Mononuclear cell (primary cell): ENCODE measurements around the gene FOCAD. TPM values are rescaled to one million over a fixed set of nuclear protein-coding genes. Genes with fewer than 3 reads are reported as not detected.
"Not testable (repeated sequence)": the region's sequence is repeated elsewhere in the genome, so short reads cannot be mapped to it uniquely, and the experiment has no call there.

ENCODE experiments used
- H3K27me3 ChIP-seq: 2 replicates; pipeline ENCODE4 v1.6.0; 2011; ENCODE audit warnings: low read length, control low read depth; ENCODE audit not compliant: insufficient read depth
- H3K4me1 ChIP-seq: 2 replicates; pipeline ENCODE4 v1.5.1; 2011; ENCODE audit warnings: mild to moderate bottlenecking, low read length, control low read depth; ENCODE audit not compliant: insufficient read depth
- H3K4me3 ChIP-seq: 2 replicates; pipeline ENCODE4 v1.5.1; 2011; ENCODE audit warnings: mild to moderate bottlenecking, low read length, moderate library complexity
- H3K9me3 ChIP-seq: 2 replicates; pipeline ENCODE4 v1.5.1; 2011; ENCODE audit warnings: low read depth, mild to moderate bottlenecking, control low read depth, low read length
- total RNA-seq: library from RNA; depleted of rRNA; stranded (reverse); fragments of >200 nt; gene quantifications from one replicate; pipeline ENCODE4 v1.2.3, GENCODE V29; 2012

Gene FOCAD
- total RNA-seq, 1 donor, result 19.0 TPM

DNA sequence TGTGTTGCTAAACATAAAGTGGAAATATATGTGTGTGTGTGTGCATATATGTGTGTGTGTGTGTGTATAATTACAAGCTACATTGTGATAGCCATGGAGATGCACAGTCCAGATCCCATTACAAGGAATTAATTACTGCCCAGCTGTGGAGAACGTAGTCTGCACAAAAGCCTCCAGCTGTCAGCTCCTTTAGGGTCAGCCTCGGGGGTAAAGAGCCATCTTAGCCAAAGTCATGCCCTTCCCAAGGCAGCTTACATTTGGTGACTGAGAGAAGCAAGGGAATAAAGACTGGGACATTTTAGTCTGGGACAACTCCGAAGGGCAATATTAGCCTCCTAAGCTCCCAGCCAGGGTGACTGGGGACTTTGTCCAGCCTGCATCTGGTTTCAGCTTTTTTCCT, 21.9 kb upstream of the FOCAD start:
- Histone ChIP-seq H3K4me3 (no peak overlapping the region), H3K9me3 (no peaks in the 10 kb centered on the region)

DNA sequence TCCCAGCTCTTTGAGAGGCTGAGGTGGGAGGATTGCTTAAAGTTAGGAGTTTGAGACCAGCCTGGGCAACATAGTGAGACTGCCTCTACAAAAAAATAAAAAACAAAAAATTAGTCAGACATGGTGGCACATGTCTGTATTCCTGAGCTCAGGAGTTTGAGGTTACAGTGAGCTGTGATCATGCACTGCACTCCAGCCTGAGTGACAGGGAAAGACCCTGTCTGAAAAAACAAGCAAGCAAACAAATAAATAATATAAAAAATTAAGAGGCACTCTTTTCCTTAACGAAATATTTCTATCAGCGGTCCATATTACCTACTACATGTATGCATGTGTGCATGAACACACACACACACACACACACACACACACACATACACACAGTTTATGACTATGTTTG, 20.9 kb upstream of the FOCAD start:
- peaks cover 6% of the 10 kb centered on the region for H3K4me1 ChIP-seq
- H3K4me3 ChIP-seq, result no peak overlapping the region
- no peaks in the 10 kb centered on the region for H3K27me3 ChIP-seq
- H3K9me3 ChIP-seq, result no peaks in the 10 kb centered on the region

More for the DNA sequence above, 21.9 kb upstream of the FOCAD start:
- Histone ChIP-seq H3K27me3 (no peaks in the 10 kb centered on the region), H3K4me1 (peaks cover 6% of the 10 kb centered on the region)

DNA sequence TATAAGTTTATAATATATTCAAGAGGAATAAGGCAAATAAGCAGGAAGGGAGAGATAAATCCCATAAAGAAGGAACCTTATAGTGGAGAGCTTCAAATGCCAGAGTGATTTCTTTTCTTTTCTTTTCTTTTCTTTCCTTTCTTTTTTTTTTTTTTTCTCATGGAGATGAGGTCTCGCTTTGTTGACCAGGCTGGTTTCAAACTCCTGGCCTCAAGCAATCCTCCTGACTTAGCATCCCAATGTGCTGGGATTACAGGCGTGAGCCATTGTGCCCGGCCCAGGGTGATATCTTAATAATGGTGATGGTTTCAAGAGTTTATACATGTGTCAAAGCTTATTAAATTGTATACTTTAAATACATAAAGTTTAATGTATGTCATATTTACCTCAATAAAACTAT, 19.6 kb upstream of the FOCAD start:
- Histone ChIP-seq H3K9me3 (no peaks in the 10 kb centered on the region), H3K4me3 (no peak overlapping the region), H3K27me3 (no peaks in the 10 kb centered on the region), H3K4me1 (no peaks in the 10 kb centered on the region)

DNA sequence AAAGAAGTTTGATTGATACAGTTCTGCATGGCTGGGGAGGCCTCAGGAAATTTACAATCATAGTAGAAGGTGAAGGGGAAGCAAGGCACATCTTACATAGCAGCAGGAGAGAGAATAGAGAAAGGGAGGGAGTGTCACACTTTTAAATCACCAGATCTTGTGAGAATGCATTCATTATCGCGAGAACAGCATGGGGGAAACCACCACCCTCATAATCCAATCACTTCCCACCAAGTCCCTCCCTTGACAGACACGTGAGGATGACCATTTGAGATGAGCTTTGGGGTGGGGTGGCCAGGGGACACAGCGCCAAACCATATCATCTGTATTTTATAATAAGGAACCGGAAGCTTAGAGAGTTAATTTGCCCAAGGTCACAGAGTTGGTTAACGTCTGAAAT, 13.7 kb upstream of the FOCAD start:
- Histone ChIP-seq H3K4me3 (no peak overlapping the region), H3K9me3 (no peaks in the 10 kb centered on the region), H3K27me3 (no peaks in the 10 kb centered on the region), H3K4me1 (no peaks in the 10 kb centered on the region)

DNA sequence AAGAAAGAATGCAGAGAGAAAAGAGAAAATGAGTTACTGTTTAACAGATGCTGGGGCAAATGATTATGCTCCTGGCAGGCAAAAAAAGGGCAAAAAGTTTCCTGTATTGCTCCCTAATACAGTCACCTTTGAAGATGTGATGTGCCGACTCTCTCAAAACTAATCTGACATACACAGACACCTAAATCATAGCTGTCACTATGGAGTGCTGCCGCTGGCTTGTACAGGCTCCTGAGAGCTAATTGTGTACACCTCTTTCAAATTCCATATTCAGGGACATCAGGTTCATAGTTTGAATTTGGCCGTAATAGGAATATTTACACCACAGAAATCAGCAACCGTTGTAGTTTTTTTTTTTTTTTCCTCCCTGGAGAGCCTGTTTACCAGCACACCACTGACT, 12.4 kb upstream of the FOCAD start:
- Histone ChIP-seq H3K4me1 (no peaks in the 10 kb centered on the region), H3K4me3 (no peak overlapping the region), H3K27me3 (no peaks in the 10 kb centered on the region), H3K9me3 (no peaks in the 10 kb centered on the region)

DNA sequence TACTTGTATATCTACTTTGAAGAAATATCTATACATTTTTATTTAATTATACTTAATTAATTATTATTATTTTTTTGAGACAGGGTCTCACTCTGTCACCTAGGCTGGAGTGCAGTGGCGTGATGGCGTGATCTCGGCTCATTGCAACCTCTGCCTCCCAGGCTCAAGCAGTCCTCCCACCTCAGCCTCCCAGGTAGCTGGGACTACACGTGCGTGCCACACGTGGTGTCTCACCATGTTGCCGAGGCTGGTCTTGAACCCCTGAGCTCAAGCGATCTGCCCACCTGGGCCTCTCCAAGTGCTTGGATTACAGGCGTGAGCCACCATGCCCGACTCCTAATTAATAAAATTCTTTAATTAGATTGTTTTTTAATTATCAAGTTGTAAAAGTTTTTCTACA, 10.5 kb upstream of the FOCAD start:
- not testable (repeated sequence) for H3K4me1 ChIP-seq, H3K9me3 ChIP-seq, H3K27me3 ChIP-seq, H3K4me3 ChIP-seq

DNA sequence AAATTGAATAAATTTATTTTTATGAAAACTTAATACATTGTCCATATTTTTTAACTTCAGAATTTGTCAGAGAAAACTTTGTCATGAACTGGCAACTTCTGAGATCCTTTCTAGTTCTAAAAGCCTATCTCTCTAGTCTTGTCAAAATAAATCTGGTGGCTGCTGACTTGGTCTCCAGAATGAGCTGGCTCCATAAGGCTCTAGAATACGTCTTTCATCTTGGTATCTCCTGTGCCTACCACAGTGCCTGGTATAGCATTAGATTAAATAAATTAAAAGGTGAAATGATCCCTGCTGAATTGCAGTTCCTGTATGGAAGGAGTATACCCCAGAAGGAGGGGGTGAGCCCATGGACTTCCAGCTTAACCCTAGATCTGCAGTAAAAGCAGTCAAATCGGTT, 2.6 kb upstream of the FOCAD start:
- Histone ChIP-seq H3K4me1 (peaks cover 15% of the 10 kb centered on the region), H3K27me3 (no peaks in the 10 kb centered on the region), H3K9me3 (no peaks in the 10 kb centered on the region)

DNA sequence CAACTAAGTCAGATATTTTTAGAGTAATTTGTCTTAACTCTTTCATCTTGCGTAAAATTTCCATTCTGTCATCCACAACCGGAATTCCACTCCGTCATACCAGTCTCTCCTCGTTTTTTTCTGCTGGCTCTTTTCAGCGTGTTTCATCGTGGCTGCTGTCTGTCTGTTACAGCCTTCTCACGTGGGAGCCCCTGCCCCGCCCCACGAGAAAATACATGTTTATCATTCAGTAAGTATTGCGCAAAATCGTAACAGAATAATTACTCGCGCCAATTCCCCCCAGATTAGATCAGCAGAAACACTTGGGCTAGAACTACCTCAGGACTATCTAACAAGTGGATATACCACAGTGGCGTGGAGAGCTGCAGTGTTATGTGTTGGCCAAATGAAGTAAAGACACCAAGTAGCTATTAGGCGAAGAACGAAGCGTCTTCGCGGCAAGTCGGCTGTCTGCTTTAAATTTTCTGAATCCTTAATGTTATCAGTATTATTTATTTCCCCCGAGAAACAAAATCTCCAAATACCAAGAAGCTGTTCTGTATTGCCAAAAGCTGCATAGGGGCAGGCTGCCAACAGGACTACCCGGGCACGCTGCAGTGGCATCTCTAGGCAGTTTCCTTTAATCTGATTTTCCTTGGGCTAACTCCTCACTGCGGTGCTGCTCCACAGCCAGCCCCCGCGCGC, 566 bp upstream of the FOCAD start:
- Histone ChIP-seq H3K27me3 (no peaks in the 10 kb centered on the region), H3K4me3 (peak overlapping the region; percentile 86), H3K4me1 (peaks cover 15% of the 10 kb centered on the region), H3K9me3 (no peaks in the 10 kb centered on the region)

More for the DNA sequence above, 2.6 kb upstream of the FOCAD start:
- no peak overlapping the region for H3K4me3 ChIP-seq

DNA sequence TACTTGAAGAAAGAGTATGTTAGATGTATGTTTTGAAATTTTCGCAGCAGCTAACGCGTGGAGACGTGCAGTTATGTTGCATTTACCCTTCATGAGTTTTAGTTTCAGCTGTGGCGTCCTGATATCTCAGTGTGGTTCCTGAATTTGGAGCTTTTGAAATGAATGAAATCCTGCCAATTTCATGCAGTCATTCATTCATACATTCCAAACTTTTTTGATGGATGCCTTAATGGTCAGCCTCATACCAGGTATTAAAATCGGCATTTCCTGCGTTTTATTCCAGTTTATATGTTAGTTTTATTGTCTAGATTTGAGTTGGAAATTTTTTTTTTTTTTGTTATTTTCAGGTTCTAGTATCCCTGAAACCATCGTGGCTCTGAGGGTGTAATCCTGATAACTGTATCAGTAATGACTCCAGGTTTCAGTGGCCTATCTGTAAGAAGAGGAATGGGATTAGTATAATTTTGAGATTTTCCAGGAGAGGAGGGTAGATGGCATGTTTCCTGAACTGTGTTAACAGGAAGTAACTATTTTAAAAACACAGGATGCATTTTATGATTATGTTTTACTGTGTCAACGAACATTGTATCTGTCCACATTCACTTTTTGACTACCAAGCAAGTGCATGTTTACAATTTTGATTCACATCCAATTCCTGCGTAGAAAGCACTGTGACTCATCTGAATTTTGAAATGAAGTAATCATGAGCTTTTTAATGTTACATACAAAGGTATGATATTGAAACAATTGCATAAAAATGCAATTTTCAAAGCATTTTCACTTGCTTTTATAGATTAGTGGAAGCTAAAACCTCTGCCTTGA, 1.0 kb downstream of the FOCAD start:
- Histone ChIP-seq H3K9me3 (no peaks in the 10 kb centered on the region), H3K4me3 (peak overlapping the region; percentile 86), H3K27me3 (no peaks in the 10 kb centered on the region), H3K4me1 (peaks cover 15% of the 10 kb centered on the region)

DNA sequence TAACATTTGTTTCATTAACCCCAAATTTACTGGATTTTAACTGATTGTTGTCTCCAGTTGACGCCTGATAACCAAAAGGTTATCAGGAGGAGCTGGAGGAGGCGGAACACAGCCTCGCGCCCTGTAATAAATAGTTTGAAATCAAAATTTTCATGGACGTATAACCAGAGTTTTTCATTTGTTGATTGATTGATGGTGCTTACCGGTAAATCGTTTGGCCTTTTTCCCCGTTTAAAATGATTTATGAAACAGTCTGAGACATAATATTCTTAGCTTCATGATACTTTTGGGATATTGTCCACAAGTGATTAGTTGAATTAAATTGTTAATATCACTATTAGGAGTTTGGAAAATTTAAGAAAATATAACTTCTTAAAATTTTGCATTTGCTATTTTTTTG, 1.7 kb downstream of the FOCAD start:
- H3K4me1 ChIP-seq, result peaks cover 15% of the 10 kb centered on the region
- H3K4me3 ChIP-seq, result no peak overlapping the region
- H3K9me3 ChIP-seq, result no peaks in the 10 kb centered on the region
- no peaks in the 10 kb centered on the region for H3K27me3 ChIP-seq

DNA sequence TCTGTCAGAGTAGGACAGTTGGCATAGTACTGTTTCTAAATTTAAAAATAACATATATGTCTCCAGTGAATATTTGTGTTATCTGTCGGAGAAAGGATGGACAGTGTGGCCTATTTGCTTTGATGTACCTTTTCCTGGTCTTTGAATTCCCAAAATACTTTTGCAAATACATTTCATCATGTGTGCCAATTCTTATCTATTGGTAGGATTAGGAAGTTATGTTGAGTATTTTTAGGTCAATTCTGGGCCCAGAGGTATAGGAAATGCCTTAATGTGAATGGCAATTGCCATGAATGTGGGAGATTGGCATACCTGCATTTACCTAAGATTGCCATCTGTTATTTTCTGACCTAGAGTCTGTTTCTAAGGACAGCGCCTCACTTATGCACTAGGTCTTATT, 5.8 kb downstream of the FOCAD start:
- Histone ChIP-seq H3K4me3 (no peak overlapping the region), H3K9me3 (no peaks in the 10 kb centered on the region), H3K4me1 (peaks cover 12% of the 10 kb centered on the region), H3K27me3 (no peaks in the 10 kb centered on the region)

DNA sequence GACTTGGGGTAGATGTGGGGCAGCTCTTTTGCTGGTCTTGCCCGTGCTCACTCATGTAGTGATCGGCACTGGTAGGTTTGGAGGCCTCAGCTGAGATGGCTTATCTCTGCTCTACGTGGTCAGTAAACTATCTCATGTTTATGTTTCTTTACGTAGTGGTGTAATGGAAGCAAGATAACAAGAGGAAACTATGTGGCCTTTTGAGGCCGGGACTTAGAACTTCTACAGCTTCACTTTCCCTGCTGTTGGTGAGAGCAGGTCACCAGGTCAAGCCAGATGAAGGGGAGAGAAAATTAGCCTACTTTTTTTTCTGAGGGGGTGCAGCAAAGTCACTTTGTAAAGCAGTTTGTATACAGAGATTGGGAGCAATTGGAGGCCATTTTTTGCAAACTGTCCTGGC, 8.5 kb downstream of the FOCAD start:
- H3K4me3 ChIP-seq, result no peak overlapping the region
- H3K9me3 ChIP-seq, result no peaks in the 10 kb centered on the region
- H3K4me1 ChIP-seq, result peaks cover 6% of the 10 kb centered on the region
- H3K27me3 ChIP-seq, result no peaks in the 10 kb centered on the region

DNA sequence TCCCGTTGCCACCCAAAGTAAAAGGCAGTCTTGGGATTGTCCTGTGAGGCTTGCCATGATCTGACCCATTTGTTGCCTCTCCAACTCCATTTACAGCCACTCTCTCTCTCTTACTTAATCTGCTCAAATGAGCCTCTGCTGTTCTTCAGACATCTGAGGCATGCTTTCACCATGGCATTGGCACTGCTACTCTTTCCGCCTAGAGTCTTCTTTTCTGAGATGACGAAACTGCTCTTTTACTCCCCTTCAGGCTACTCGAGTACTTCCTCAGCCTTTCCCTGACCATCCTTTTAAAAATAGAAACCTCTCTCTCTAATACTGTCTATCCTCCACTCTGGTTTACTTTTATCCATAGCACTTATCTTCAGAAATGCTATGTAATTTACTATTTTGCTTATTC, 9.0 kb downstream of the FOCAD start:
- Histone ChIP-seq H3K4me3 (no peak overlapping the region), H3K4me1 (peaks cover 6% of the 10 kb centered on the region), H3K9me3 (no peaks in the 10 kb centered on the region)

DNA sequence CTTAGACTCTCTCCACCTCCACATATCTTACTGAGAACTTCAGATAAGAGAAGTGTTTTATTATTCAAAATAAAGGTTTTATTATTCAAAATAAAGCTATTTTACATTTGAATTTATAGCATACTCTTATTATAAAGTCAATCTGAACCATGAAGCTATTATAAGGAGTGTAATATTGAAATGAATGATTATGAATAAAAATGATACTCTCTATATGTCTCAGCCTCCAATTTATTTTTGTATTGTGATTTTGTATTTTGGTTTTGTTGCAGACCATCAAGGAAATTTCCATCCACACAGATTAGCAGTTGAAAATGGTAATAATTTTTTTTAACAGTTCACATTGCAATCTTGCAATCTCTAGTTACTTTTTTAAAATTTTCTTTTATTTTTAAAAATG, 10.2 kb downstream of the FOCAD start:
- no peak overlapping the region for H3K4me3 ChIP-seq
- no peaks in the 10 kb centered on the region for H3K27me3 ChIP-seq
- H3K9me3 ChIP-seq, result no peaks in the 10 kb centered on the region
- peaks cover 6% of the 10 kb centered on the region for H3K4me1 ChIP-seq

More for the DNA sequence above, 9.0 kb downstream of the FOCAD start:
- no peaks in the 10 kb centered on the region for H3K27me3 ChIP-seq

DNA sequence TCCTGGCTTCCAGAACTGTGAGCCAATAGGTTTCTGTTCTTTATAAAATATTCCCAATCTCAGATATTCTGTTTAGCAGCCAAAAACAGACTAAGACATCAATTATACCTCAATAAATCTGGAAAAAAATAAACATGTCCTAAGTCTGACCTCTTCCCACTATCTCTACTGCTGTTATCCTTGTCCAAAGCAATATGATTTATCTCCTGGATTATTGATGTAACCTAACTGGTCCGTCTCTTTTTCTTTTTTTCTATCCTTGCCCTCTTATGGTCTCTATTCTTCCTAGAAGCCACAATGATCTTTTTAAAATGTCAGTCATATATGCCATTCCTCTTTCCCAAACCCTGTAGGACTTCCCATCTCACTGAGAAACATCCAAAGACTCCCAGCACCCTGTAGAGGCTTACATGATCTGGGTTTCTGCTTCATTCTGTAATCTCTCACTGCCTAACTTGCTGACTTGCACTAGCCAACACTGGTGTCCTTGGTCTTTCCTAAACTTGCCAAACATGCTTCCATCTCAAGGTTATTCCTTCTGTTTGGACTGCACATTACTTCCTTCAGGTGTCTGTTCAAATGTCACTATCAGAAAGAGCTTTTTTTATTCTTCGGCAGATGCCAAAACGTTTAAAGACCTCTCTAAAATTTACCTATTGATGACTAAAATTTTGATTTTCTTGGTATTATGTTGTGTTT, 13.1 kb downstream of the FOCAD start:
- Histone ChIP-seq H3K4me1 (peaks cover 6% of the 10 kb centered on the region), H3K27me3 (no peaks in the 10 kb centered on the region), H3K4me3 (no peak overlapping the region), H3K9me3 (no peaks in the 10 kb centered on the region)
